ENCODE results near the gene RNLS.
"Not testable (repeated sequence)": the region's sequence is repeated elsewhere in the genome, so short reads cannot be mapped to it uniquely, and the experiment has no call there.

Gene RNLS

DNA sequence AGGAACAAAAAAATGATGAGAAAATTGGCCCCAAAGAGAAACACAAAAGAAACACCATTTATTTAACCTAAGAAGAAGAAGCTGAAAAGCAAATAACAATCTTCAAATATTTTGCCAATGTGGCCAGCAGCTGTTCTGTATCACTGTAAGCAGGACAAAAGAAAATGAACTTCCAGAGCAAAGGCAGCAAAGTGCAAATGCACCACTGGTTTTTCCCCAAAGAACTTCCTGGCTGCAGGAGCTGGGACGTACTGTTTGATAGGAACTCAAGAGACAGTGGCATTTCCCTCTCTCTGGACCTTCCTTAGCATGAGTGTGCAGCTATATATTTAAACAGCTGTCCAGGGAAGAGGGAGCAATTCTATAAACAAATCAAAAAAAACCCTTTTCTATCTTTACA is 60.4 kb downstream of the RNLS start:
- no peak for DNase-seq (ENCODE audit: low read depth)

DNA sequence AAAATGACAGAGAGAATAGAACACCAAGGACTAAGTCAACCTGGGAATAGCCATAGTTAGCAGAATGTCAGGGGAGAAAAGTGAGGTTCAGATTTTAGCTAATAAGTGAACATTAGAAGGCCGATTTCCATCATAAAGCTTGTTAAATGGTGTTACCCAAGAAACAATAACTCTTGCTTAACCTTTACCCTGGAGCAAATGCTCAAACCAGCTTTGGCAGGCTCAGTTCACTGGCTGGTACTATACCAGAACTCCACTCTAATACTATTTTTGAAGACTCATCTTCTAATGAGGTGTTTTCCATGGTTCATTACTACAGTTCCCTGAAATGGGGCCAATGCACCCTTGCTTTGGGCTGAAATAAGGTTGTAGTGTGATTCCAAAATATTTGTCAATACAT is 61.3 kb downstream of the RNLS start:
- no peak for DNase-seq (ENCODE audit: low read depth)

DNA sequence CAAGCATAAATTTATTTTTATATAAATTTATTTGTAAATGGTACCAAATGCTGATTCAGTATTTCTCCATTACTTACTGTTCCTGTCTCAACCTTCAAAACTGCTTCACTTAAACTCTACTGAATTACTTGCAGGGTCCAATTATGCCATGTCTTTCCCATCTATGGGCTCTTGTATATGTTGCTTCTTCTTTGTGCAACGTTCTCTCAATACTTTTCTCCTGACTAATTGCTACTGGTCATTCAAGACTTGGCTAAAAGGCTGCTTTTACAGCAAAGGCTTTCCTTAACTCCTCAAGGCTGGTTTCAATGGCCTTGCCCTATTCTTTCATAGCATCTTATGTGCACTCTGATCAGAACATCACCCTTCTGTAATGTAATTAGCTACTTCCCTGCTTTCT is 67.9 kb downstream of the RNLS start:
- no peak for DNase-seq (ENCODE audit: low read depth)

DNA sequence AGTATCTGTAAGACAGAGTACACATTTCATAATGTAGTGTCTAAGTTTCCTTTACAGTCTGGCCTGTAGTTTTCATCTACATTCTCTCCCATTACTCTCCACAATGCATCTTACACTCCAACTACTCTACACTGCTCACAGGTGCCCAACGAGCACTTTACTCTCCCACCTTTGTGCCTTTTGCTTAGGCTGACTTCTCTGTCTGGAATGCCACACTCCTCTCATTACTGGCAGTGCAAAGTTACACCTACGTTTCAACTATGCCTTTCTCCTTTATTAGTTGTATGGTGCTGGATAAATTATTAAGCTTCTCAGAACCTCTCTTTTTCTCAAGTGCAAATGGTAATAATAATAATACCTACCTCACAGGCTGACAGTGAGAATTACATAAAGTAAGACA is 70.5 kb downstream of the RNLS start:
- no peak for DNase-seq (ENCODE audit: low read depth)

DNA sequence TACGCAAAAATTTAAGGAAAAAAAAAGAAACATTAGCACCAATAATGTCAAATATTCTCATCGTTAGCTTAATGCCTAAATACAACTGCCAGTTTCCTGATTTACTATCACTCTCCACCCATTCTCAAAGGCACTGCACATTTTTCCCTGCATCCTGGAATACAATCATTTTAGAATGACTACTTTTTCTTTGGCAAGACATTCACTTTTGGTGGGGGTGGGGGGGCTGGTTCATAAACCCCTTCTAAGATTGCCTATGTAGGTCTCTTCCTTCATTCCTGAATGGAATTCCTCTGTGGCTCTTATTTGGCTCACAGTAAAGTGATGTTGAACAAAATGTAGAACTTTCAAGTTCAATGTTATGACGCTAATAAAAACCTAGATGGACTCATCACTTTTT is 74.3 kb downstream of the RNLS start:
- DNase-seq (ENCODE audit: low read depth) = no peak

DNA sequence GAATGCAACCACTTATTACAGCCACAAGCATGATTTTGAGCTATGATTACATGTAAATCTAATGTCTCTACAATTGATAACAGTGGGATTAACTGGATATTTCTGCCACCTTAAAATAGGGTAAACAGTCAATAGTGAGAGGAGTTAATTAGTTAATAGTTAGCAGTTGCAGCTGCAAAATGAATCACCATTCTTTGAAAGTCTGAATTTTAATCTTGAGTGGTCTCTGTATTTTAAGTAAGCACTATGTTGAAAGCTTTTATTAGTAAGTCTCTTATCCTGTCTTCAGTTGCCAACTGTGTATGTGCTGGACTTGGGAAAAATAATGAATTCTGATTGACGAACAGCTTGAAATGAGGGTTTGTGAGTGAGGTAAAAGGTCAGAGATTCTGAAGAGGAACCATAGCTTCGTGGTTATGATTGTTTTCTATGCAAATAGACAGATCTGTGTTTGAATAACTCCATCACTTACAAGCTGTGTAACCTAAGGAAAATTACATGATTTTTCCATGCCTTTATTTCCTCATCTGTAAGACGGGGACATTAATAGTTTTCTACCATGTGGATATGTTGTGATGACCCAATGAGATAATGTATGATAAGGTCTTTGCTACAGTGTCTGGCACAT is 75.2 kb downstream of the RNLS start:
- no peak for DNase-seq (ENCODE audit: low read depth)

DNA sequence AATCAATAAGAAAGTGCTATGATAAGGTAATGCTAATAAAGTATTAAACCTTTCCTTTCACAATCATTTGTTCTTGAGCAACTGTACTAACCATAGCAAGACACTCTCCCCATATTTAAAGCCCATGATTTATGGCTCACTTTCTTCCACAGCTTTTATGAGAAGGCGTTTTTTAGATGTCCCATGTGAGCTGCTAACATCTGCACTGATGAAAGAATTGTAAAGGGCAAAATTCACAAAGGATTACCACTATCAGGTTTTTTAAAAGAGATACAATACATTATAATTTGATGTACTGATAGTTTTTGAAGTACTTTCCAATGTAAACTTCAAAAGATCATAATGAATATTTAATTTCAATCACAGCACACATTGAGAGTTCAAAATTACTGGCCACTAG is 75.7 kb downstream of the RNLS start:
- DNase-seq (ENCODE audit: low read depth) = no peak

DNA sequence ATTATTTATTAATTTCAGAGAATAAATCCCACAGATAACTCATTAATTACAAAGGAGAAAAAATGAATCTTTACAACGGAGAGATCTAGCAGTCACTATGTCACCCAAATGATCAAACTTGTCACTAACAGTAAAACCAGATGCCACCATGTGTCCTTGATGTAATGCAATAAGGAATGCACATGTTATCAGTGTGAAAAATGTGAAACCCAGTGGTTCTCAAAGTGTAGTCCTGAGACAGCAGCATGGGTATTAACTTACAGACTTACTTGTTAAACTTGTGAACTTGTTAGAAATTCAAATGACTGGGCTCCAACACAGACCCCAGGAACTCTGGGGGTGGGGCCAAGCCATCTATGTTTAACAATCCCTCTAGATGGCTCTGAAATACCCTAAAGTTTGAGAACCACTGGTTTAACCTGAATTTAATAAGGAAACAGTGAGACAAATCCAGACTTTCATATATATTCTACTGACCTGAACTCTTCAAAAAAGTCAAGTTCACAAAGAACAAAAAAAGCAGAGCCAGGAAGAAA is 77.4 kb downstream of the RNLS start:
- DNase-seq (ENCODE audit: low read depth) = no peak

DNA sequence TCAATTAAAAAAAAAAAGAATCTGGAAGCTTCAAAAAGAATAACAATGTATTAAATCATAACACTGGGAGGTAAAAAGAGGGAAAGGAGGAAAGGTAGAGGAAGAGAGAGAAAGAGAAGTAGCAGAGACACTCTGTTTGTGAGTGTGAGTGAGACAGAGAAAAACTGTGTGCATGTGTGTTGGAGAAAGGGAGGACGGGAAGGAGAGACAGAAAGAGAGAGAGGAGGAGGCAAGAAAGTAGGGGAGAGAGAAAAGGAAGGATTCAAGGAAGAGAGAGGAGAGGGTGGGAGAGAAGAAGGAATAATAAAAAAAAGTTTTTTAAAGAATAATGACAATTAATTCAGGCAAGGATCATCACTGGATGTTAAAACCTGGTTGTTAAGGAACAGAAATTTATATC is 77.9 kb downstream of the RNLS start:
- DNase-seq (ENCODE audit: low read depth) = no peak

DNA sequence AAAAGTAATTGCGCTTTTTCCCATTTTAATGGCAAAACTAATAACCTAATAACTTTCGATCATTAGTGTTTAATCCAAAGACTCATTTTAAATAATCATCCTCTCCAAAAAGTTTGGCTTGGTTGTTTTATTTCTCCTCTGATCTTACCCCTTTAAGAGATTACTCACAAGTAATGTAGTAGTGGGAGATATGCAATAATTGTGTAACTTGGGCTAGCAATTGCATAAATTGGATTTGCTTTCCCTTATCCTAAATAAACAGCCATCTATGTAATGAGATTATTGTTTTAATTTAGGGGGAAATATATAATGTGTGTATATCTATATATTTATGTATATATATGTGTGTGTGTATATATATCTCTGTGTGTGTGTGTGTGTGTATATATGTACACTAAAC is 82.5 kb downstream of the RNLS start:
- DNase-seq (ENCODE audit: low read depth) = no peak

DNA sequence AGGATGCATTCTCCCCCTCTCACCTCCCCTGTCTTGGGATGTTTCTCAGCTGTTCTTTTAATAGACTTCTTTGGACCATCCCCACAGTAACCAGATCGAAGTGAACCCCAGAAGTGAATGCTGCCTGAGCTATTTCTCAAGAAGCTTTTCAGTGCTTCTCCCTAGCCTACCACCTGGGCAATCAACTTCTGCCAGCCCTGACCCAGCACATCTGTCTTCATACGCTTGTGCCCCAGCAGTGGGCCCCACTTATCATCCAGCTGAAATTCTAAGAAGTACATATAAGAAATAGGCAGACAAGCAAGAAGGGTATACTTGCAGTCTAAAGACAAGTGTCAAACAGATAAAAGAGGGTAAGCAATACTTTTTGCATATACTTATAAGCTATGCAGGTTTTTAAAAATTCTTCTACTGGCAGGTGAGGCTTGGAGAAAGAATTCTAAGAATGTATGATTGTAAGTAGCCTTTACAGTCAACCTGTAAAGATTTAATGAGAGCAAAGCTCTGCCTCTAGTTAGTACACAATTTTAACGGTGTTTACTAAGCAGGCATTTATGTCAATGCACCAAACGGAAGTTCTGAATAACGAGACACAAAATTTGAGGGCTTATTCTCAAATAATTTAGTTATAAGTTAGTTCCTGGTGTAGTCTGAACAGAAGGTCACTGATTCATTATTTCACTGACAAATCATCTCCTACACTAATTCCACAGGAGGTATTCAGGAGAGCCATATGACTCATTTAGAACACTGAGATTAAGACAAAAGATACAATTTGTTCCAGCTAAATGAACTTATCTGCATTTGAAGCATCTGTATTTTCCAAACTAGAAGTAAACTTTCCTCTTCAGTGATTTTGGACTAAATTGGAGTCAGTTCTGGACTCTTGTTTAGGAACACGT is 83.3 kb downstream of the RNLS start:
- peak; percentile 63 for DNase-seq (ENCODE audit: low read depth)

DNA sequence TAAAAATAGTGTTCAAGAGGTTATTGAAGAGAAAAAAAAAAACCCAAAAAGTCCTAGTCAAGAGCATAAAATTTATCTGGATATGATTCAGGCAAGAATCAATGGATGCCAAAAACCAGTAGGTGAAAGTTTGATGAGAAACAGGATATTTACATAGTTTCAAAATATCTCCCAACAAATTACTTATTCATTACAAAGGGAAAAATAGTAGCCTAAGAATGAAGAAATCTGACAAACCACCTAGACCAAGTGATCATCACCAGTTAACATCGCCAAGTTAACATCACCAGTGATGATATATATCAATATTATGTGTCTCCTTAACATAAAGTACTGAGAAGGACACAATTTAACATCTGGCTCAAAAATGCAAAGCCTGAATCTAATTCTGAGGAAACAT is 85.2 kb downstream of the RNLS start:
- DNase-seq (ENCODE audit: low read depth) = no peak

DNA sequence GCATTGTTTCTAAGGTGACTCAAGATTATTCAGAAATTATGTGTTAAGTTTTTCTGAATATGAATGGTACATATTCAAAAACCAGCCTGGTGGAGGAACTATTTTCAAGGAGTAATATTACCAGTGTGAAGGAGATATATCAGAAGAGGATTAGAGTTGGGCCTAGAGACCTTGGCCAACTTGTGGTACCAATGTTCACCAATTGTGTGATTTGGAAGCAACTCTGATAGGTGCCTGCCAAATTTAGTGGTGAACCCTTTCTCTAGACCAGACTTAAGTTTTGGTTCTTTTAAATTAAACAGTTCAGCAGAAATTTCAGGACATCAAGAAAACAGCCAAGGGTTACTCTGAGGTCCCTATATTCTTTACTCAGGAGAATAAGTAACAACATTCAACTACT is 88.6 kb downstream of the RNLS start:
- DNase-seq (ENCODE audit: low read depth) = no peak

DNA sequence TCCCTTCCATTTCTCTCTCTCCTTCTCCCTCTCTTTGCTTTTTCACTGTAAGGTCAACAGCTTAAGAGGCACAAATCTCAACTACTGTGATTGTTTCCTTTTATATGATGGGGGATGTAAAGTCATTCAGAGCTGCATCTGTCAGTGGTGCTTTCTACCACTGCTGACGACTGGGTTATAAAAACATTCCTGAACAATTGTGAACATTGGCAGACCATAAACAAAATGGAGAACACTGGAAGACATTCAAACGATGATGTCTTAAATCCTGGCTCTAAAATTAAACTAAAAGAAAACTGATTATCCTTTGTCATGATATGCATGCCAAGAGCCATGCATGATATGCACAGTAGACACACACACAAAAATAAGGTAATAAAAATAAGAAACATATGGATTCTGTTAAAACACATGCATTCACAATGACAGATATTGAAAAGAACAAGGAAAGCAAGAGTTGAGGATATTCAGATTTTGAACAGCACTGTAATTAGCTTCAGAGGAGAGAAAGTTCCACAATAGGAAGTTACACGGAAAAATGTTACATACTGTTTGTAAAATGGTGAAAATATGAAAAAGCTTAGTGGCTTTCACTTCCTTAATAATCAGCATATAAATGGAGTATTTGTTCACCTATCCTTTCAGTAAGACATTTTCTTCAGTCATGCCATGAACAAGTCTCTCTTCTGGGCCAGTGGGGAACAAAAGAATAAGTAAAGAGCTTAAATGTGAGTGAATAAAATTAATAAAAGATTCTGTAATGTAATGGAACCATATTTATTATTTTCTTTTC is 89.2 kb downstream of the RNLS start:
- peak; percentile 40 for DNase-seq (ENCODE audit: low read depth)

DNA sequence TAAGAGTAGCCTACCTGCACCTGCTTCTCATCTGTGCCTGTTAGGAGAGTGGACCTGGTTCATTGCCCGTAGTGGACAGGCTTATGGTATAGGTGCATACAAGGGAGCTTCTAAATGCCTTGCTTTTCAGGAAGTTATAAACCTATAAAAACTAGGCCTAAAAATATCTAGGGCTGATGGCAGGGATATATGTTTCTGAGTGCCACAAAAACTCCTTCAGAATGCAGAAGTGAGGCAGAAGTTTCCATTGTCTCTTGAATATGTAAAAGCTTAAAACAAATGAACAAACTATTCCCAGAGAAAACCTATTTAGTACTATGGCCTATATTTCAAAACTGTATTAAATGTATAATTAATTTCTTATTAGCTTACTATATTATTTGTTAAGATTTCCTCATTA is 91.8 kb downstream of the RNLS start:
- no peak for DNase-seq (ENCODE audit: low read depth)

DNA sequence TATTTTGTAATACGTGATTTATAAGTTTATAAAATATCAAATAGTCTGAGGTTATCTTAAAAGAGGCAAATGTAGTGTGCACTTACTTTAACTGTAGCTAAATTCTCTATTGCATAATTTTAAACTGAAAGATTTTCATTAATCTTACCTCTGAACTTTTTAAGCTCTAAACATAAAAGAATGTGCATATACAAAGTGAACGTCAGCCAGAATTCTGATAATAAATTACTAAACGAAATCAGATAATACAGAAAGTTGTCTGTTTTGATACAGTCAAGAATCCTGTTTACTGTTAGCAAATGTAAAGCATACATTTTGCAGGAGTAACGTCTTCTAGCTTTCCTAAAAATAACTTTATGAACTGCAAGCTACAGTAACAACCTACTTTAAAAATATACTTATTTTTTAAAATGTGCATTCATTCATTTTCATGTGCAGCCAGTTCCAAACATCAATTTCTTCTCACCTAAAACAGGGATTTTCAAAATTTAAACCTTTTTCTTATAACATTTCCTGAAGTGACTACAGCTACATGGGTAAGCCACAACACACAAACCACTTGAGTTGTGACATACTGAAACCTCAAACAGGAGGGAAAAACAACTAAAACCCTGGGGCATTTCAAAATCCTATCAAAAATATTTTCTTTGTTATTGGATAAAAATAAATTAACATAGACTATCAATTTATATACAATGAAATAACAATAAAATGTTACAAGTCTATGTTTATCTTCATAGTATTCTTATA is 92.7 kb downstream of the RNLS start:
- DNase-seq (ENCODE audit: low read depth) = no peak

DNA sequence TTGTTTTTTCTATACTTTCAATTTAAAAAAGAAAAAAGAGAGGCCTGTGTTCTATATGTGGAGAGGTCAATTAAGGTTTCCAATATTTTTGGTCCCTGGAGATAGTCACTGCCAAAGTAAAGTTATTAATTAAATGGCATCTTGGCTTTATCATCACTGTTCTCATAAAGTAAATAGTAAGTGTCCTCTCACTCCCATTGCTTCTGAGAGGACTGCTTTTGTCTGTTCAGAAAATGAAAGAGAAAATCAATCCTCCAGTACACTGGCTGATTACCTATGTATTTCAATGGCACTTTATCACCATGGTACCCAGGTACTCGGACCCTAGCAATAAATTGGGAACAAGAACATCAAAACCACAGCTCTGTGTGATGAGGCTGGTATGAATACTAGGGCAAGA is 94.0 kb downstream of the RNLS start:
- DNase-seq (ENCODE audit: low read depth) = no peak

DNA sequence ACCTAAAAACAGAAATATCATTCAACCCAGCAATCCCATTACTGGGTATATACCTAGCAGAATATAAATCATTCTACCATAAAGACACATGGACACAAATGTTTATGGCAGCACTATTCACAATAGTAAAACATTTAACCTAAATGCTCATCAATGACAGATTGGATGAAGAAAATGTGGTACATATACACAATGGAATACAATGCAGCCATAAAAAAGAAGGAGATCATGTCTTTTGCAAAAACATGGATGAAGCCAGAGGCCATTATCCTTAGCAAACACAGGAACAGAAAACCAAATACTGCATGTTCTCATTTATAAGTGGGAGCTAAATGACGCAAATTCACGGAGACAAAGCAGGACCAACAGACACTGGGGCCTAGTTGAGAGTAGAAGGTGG is 96.3 kb downstream of the RNLS start:
- DNase-seq (ENCODE audit: low read depth) = not testable (repeated sequence)

DNA sequence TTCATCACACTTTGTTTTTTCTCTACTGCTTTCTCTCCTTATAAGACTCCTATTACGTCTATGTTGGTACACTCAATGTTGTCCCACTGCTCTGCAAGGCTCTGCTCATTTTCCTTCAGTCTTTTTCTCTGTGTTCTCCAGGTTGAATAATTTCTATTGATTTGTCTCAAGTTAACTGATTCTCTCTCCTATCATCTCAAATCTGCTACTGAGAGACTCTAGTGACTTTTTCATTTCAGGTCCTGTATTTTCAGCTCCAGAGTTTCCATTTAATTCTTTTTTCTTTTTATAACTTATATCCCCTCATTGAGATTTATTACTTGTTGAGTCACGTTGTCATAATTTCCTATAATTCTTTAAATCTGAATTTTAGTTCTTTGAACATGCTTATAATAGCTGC is 100.9 kb downstream of the RNLS start:
- no peak for DNase-seq (ENCODE audit: low read depth)

DNA sequence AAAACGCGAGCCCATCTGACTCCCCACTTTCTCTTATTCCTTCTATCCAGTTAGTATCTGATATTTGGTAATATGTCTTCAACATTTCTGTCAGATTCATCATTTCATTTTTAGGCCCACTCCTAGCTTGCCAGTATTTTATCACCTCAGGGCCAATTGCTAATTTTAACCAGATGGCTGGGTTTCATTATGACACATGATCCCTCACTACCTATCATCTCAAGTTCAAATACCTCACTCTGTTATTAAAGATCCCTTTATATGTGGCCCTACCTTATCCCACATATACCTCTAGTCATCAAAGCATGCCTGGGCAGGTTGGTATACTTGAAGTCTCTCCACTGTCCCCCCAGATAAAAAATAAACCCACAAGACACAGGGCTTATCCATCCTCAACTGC is 104.9 kb downstream of the RNLS start:
- no peak for DNase-seq (ENCODE audit: low read depth)

DNA sequence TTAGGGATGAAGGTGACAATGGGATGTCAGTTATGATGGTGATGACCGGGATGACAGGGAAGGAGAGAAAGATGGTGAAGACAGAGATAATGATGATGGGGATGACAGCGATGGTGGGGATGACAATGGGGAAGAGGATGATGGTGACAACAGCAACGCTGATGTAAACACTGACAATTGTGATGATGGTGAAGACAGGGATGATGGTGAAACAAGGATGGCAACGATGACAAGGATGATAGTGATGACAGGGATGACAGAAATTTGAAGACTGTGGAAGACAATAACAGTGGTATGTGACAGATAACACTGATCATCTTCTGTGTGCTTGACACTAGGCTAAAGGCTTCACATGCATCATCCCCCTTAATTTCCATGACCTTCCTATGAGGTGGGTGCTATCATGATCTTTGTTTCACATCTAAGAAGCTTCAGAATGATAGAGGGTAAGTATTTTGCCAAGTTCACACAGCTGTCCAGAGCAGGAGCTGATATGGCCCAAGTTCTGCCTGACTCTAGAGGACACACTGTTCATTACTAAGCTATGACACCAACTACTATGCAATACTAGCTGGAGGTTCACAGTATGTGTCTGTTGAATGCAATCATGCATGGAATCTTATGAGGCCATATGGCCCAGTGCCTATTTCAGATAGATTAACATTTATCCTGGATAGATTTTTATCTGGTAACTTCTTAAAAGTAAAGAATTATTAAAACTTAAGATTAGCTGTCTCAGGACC is 105.6 kb downstream of the RNLS start:
- DNase-seq (ENCODE audit: low read depth) = peak; percentile 20
